ENCODE data around the gene UQCR10. TPM values are rescaled to one million over a fixed set of nuclear protein-coding genes. Genes with fewer than 3 reads are reported as not detected.
A peak's percentile ranks its signal among the peaks of the same experiment; 100 is the strongest.

Gene UQCR10
- polyA plus RNA-seq, 2 of the 4 experiments (the other 2 are of a cell fraction): 115 to 171 TPM

GRCh38 chr22:29766632-29767170, 468 bp upstream of the UQCR10 start, which contains the start of gene ZMAT5:
Gene ZMAT5, minus strand, starts transcription at chr22:29767007. Its CDS starts 18,463 bp downstream, at chr22:29748544.
- TF ChIP-seq POLR2A (IDR thresholded peaks at IDR 0.05; ENCODE audit: low read length): peak; percentile 79
- TF ChIP-seq JUN (IDR thresholded peaks at IDR 0.05): peak in 1 of 2 experiments; percentile 26; a peak in 1 of 5 replicates
- TF ChIP-seq HEYL (CRISPR knock-in tag; IDR thresholded peaks at IDR 0.05): no peak
- no peak for TF ChIP-seq RFX5 (IDR thresholded peaks at IDR 0.05)
- peak; percentile 99 to 100 for ATAC-seq
- peak; percentile 23 for FAIRE-seq
- ChIA-PET POLR2A (interaction anchor here (0.7 to 2.5 kb wide), 6 partner anchors 9 to 117 kb away, joined by 3 to 6 read pairs (median 4); partner anchors contain the start of gene ASCC2), CTCF (interaction anchor here (1.0 to 1.2 kb wide), 2 partner anchors 131 to 238 kb away, joined by 3 read pairs; no protein-coding TSS in a partner anchor)
- Histone ChIP-seq H3K4me3 (peak within 1 kb of the TSS; percentile 96), H3K4me1 (peaks cover 22% of the 10 kb centered on the region; the same call in 2 of the 3 replicates), H3K27ac (peak within 1 kb of the TSS; percentile 95 to 98), H3K9me3 (no peaks in the 10 kb centered on the region), H3K4me2 (peak within 1 kb of the TSS; percentile 98)
- DNase-seq (ENCODE audit: low read depth in 1 of 2, low spot score in 1 of 2): peak; percentile 94 to 97
- under 1% methylated on average over 18 of the region's 32 CpGs for WGBS (ENCODE audit: missing lambda C conversion rate)

DNA sequence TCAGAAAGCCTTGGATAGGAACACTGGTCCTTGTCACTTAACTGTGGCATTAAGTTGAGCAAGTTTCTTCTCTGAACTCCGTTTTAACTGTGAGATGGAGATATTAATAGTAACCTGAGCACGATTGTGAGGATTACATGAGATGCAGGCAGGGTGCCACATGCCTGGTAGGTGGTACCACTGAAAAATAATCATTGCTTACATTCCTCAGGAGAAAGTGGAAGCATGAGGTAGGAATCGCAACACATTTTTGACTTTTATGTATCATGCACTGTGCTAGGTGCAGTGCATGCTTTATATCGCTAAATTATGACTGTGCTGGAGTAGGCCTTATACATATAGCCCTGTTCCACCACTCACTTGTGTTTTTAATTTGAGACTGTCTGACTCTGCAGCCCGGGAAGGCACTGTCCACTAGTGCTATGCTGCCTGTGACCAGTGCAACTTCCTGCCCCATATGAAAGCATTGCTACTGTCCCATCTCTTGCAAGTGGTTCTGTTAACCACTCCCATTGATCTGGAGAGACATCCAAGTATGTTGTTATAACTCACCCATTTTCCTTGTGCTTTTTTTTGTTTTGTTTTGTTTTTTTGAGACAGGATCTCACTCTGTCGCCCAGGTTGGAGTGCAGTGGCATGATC, 1.0 kb downstream of the UQCR10 start:
- ATAC-seq: no peak
- POLR2A ChIA-PET: no interaction called here
- Histone ChIP-seq H3K4me3 (peak overlapping the region; percentile 96), H3K9me3 (no peaks in the 10 kb centered on the region), H3K27ac (peak overlapping the region; percentile 95 to 98), H3K4me1 (peaks cover 19% of the 10 kb centered on the region), H3K4me2 (peak overlapping the region; percentile 98)
- CTCF ChIA-PET: no interaction called here
- 36% methylated on average over 6 of the region's 6 CpGs for WGBS (ENCODE audit: missing lambda C conversion rate)
- TF ChIP-seq HDAC2 (IDR thresholded peaks at IDR 0.05) (no peak), RCOR1 (IDR thresholded peaks at IDR 0.05; ENCODE audit: low read depth, low read length) (no peak), FOSB (CRISPR knock-in tag; IDR thresholded peaks at IDR 0.05) (no peak), ZNF302 (CRISPR knock-in tag; IDR thresholded peaks at IDR 0.05) (no peak), TP53 (CRISPR knock-in tag; IDR thresholded peaks at IDR 0.05) (no peak), RAD21 (conservative IDR thresholded peaks at IDR 0.05 in 1 of 2, IDR thresholded peaks at IDR 0.05 in 1 of 2) (no peak), JUN (IDR thresholded peaks at IDR 0.05) (no peak), RARB (CRISPR knock-in tag; IDR thresholded peaks at IDR 0.05) (no peak), HOXA7 (CRISPR knock-in tag; IDR thresholded peaks at IDR 0.05) (no peak), HEYL (CRISPR knock-in tag; IDR thresholded peaks at IDR 0.05) (no peak), USF2 (IDR thresholded peaks at IDR 0.05) (no peak)
- TF ChIP-seq, protein P1, sequence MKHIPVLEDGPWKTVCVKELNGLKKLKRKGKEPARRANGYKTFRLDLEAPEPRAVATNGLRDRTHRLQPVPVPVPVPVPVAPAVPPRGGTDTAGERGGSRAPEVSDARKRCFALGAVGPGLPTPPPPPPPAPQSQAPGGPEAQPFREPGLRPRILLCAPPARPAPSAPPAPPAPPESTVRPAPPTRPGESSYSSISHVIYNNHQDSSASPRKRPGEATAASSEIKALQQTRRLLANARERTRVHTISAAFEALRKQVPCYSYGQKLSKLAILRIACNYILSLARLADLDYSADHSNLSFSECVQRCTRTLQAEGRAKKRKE (CRISPR knock-in tag; IDR thresholded peaks at IDR 0.05; ENCODE audit: low read depth): no peak
- TF ChIP-seq, protein P2, sequence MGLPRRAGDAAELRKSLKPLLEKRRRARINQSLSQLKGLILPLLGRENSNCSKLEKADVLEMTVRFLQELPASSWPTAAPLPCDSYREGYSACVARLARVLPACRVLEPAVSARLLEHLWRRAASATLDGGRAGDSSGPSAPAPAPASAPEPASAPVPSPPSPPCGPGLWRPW (IDR thresholded peaks at IDR 0.05): no peak
- TF ChIP-seq, protein P3, sequence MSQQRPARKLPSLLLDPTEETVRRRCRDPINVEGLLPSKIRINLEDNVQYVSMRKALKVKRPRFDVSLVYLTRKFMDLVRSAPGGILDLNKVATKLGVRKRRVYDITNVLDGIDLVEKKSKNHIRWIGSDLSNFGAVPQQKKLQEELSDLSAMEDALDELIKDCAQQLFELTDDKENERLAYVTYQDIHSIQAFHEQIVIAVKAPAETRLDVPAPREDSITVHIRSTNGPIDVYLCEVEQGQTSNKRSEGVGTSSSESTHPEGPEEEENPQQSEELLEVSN (IDR thresholded peaks at IDR 0.05; ENCODE audit: borderline replicate concordance, low read depth): no peak
- TF ChIP-seq, protein P4, sequence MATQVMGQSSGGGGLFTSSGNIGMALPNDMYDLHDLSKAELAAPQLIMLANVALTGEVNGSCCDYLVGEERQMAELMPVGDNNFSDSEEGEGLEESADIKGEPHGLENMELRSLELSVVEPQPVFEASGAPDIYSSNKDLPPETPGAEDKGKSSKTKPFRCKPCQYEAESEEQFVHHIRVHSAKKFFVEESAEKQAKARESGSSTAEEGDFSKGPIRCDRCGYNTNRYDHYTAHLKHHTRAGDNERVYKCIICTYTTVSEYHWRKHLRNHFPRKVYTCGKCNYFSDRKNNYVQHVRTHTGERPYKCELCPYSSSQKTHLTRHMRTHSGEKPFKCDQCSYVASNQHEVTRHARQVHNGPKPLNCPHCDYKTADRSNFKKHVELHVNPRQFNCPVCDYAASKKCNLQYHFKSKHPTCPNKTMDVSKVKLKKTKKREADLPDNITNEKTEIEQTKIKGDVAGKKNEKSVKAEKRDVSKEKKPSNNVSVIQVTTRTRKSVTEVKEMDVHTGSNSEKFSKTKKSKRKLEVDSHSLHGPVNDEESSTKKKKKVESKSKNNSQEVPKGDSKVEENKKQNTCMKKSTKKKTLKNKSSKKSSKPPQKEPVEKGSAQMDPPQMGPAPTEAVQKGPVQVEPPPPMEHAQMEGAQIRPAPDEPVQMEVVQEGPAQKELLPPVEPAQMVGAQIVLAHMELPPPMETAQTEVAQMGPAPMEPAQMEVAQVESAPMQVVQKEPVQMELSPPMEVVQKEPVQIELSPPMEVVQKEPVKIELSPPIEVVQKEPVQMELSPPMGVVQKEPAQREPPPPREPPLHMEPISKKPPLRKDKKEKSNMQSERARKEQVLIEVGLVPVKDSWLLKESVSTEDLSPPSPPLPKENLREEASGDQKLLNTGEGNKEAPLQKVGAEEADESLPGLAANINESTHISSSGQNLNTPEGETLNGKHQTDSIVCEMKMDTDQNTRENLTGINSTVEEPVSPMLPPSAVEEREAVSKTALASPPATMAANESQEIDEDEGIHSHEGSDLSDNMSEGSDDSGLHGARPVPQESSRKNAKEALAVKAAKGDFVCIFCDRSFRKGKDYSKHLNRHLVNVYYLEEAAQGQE (IDR thresholded peaks at IDR 0.05): no peak
- TF ChIP-seq, protein P5, sequence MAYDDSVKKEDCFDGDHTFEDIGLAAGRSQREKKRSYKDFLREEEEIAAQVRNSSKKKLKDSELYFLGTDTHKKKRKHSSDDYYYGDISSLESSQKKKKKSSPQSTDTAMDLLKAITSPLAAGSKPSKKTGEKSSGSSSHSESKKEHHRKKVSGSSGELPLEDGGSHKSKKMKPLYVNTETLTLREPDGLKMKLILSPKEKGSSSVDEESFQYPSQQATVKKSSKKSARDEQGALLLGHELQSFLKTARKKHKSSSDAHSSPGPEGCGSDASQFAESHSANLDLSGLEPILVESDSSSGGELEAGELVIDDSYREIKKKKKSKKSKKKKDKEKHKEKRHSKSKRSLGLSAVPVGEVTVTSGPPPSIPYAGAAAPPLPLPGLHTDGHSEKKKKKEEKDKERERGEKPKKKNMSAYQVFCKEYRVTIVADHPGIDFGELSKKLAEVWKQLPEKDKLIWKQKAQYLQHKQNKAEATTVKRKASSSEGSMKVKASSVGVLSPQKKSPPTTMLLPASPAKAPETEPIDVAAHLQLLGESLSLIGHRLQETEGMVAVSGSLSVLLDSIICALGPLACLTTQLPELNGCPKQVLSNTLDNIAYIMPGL (CRISPR knock-in tag; IDR thresholded peaks at IDR 0.05; ENCODE audit: borderline replicate concordance): no peak
- no peak for DNase-seq (ENCODE audit: low read depth in 1 of 2, low spot score in 1 of 2)
- FAIRE-seq: no peak
